ENCODE data around the gene NEK9. TPM values are rescaled to one million over a fixed set of nuclear protein-coding genes. Genes with fewer than 3 reads are reported as not detected.

NEK9 gene
- total and polyA plus RNA-seq, 12 donors: 26.9 to 138 (median 110) TPM

GRCh38 chr14:75049731-75050201 is 77.1 kb downstream of the NEK9 start:
- DNase-seq (no peak), ATAC-seq (no peak)
- Histone ChIP-seq H3K4me1 (peaks cover 0 to 48% (median 27%) of the 10 kb centered on the region in 9 donors), H3K27me3 (no peaks in the 10 kb centered on the region), H3K27ac (peak overlapping the region in 5 of 10 donors; percentile 10 to 93 (median 92)), H3K36me3 (peaks cover 0 to 7% (median 0%) of the 10 kb centered on the region in 9 donors), H3K9me3 (no peaks in the 10 kb centered on the region), H3K4me3 (peak overlapping the region in 1 of 10 donors; percentile 74)
- WGBS, 2 donors: 84 to 94% methylated on average over 3 of the region's 3 CpGs
- intact Hi-C loops (cut with DNase I): loop anchor here in 2 of 10 donors (2.0 to 10.0 kb wide), 2 partner anchors 19 to 45 kb away; partner anchors contain the start of genes EIF2B2 (in 1 of the 2) and ZC2HC1C (in 1 of the 2)
- no peak for TF ChIP-seq CTCF (IDR thresholded peaks at IDR 0.05)

- peaks cover 0 to 11% (median 0%) of the 10 kb centered on the region in 9 donors for H3K36me3 ChIP-seq
- ATAC-seq (peak in 3 of 8 donors; percentile 3 to 12 (median 3)), DNase-seq (no peak)
- H3K4me1 ChIP-seq: peaks cover 0 to 55% (median 34%) of the 10 kb centered on the region in 9 donors
- no peak overlapping the region for H3K4me3 ChIP-seq
- TF ChIP-seq CTCF (IDR thresholded peaks at IDR 0.05): no peak
- H3K27ac ChIP-seq: peak overlapping the region in 4 of 10 donors; percentile 6 to 55 (median 28)
- intact Hi-C loops (cut with DNase I): no loop called here
- 72 to 82% methylated on average over 5 of the region's 5 CpGs for WGBS, 2 donors
- no peaks in the 10 kb centered on the region for H3K27me3 ChIP-seq
- no peaks in the 10 kb centered on the region for H3K9me3 ChIP-seq
Observed at GRCh38 chr14:75049136-75049535, 77.7 kb downstream of the NEK9 start.

- 93 to 96% methylated on average over 2 of the region's 2 CpGs for WGBS, 2 donors
- TF ChIP-seq CTCF (IDR thresholded peaks at IDR 0.05): no peak
- intact Hi-C loops (cut with DNase I): no loop called here
- Histone ChIP-seq H3K27ac (no peak overlapping the region), H3K9me3 (no peaks in the 10 kb centered on the region), H3K4me3 (no peak overlapping the region), H3K27me3 (no peaks in the 10 kb centered on the region), H3K4me1 (peaks cover 0 to 59% (median 35%) of the 10 kb centered on the region in 9 donors), H3K36me3 (peaks cover 0 to 22% (median 0%) of the 10 kb centered on the region in 9 donors)
- ATAC-seq (no peak), DNase-seq (no peak)
Observed at GRCh38 chr14:75048101-75048500, 78.7 kb downstream of the NEK9 start.

- 93 to 94% methylated on average over 4 of the region's 4 CpGs for WGBS, 2 donors
- Histone ChIP-seq H3K27me3 (no peaks in the 10 kb centered on the region), H3K27ac (no peak overlapping the region), H3K36me3 (peaks cover 0 to 27% (median 0%) of the 10 kb centered on the region in 9 donors), H3K9me3 (no peaks in the 10 kb centered on the region), H3K4me1 (peaks cover 0 to 59% (median 35%) of the 10 kb centered on the region in 9 donors), H3K4me3 (no peak overlapping the region)
- DNase-seq (no peak), ATAC-seq (no peak)
- intact Hi-C loops (cut with DNase I): no loop called here
- TF ChIP-seq CTCF (IDR thresholded peaks at IDR 0.05): no peak
Observed at GRCh38 chr14:75047506-75047905, 79.3 kb downstream of the NEK9 start.
